ENCODE data around the gene CTIF.

DNA sequence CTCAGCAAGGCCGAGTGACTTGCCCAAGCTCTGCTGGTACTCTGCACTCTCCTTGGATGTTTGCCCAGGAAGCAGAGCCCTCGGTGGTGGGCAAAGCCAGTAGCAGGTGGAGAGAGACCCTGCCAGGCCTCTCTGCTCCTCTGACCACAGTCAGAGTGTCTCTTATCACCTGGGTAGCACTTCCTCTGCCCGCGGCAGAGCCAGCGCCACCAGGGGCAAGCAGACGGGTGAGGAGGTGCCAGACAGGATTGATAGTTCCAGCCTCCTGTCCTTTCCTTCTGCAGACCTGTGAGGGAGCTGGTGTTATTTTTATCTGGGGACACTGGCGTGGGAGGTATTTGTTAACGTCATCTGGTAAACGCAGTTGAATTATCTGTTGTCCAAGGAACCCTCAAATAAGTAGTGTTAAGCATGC, 259.0 kb downstream of the CTIF start:
- no peak for TF ChIP-seq POLR2A (IDR thresholded peaks at IDR 0.05)
- TF ChIP-seq, protein P1, sequence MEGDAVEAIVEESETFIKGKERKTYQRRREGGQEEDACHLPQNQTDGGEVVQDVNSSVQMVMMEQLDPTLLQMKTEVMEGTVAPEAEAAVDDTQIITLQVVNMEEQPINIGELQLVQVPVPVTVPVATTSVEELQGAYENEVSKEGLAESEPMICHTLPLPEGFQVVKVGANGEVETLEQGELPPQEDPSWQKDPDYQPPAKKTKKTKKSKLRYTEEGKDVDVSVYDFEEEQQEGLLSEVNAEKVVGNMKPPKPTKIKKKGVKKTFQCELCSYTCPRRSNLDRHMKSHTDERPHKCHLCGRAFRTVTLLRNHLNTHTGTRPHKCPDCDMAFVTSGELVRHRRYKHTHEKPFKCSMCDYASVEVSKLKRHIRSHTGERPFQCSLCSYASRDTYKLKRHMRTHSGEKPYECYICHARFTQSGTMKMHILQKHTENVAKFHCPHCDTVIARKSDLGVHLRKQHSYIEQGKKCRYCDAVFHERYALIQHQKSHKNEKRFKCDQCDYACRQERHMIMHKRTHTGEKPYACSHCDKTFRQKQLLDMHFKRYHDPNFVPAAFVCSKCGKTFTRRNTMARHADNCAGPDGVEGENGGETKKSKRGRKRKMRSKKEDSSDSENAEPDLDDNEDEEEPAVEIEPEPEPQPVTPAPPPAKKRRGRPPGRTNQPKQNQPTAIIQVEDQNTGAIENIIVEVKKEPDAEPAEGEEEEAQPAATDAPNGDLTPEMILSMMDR (IDR thresholded peaks at IDR 0.05), result no peak
